ENCODE results near the gene ARHGAP10.
"Not testable (repeated sequence)": the region's sequence is repeated elsewhere in the genome, so short reads cannot be mapped to it uniquely, and the experiment has no call there.

Gene ARHGAP10

DNA sequence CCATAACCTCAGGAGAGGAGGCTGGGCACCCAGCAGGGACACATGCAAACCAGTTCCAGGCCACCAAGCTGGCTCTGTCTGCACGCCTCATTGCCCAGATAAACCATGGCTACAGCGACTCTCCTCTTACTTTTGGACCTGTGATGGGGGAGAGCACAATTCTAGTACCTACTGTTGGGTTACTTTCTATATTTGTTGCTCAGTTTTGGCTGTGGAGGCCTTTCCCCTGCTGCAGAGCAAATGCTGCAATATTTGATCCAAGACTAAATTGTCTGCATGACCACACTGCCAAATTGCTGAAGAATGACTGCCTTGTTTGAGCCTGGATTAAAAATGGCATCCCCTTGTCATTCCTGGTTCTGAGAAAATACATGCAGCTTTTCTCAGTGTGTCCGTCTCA is 253.5 kb downstream of the ARHGAP10 start:
- no peak for DNase-seq (ENCODE audit: low read depth in 2 of 2)

DNA sequence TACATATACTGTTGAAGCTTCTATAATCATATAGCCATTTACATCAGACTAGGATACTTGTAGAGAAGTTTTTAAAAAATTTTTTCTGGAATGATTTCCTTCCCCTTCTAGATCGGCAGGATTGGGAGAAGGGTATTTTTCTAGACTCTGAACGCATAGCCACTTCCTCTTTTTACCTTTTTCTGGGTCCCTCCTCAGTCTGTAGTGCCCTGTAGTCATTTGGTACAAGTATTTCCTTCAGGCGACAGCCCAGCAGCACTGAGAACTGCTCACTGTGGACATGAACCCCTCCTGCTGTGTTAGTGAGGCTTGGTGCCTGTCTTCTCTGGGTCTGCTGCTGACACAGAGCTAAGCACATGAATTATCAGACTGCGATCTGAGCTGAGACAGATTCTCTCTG is 255.4 kb downstream of the ARHGAP10 start:
- DNase-seq (ENCODE audit: low read depth in 2 of 2) = no peak

DNA sequence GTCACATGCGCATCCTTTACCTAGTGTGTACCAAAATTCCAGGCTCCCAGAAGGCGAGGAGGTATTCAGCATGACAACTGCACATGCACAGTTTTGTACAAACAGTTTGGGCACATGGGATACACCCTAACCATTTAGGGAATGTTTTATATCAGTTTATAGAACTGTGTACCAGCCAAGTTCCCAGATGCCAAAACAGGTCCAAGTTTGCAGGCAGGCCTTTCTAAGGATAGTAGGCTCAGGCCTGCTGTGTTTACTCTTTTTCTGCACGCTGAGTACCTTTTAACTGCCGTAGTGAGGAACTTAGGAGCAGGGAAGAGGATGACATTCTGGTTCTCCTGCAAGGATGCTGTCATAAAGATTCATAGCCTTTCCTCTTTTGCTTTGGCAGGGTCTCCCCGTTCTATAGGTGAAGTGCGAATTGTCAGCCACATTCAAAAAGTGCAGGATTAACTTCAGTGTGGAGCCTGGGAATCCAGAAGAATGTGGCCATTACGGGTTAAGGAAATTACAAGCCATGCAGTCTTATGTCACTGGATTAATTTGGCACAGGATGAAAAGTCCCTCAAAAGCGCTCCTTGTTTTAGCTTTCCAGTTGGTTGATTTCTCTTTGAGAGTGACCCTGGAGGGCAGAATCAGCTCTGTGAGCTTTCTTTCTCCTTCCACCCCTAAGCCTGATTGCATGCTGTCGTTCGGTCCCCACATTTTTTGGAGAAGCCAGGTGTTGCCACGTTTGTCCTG is 259.8 kb downstream of the ARHGAP10 start:
- no peak for DNase-seq (ENCODE audit: low read depth in 2 of 2)

DNA sequence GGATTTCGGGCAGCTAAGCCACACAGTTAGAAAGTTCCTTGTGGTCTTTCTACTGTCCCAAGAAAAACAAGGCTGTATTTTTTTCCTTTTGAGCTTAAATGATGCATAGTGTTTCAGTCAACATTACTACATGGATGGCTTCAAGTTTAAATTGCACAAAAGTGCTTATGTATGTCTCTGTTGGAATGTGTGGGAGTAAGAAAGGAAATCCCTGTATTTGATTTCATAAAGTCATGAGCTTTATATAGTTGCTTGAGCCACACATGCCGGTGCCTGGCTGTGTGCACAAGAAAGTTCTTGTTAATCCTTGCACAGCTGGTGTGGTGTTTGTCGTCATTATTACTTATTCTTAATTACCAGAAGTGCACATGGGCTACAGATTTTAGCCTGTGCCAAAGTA is 262.2 kb downstream of the ARHGAP10 start:
- no peak for DNase-seq (ENCODE audit: low read depth in 2 of 2)

DNA sequence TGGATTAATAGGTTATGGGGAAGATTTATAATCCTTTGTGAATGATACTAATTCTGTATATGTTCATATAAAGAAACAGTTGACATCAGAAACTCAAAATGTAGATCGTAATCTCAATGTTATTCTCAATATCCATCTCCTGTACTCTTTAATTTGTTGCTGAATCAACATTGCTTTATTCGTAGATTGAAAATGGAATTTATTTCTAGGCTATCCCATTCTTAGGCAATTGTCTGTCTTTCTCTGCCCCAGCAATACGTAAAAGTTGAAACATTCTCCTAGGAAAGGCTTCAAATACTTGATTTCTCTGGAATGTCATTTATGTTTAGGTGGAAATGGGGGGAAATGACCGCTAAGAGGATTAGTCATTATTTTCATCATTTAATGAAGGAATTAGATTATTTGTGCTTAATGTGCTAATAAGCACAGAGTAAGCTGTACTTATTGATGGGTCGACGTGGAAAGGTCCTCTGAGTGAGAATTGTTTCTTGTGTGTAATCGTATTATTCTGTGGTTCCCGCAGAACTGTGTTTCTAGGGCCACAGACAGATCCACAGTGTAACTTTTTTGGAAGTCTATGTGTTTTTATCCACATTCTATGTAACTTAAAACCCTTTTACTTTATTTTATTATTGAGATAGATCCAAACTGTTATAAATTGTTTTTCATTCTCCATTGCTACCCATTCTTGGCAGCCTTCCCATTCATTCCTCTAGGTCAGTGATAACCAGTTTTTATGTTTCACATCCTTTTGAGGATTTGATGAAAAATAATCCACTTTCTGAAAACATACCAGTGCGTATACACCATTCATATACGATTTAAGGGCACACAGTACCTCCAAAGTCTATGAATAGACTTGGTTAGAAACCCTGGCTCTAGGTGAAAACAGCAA is 262.9 kb downstream of the ARHGAP10 start:
- no peak for DNase-seq (ENCODE audit: low read depth in 2 of 2)

DNA sequence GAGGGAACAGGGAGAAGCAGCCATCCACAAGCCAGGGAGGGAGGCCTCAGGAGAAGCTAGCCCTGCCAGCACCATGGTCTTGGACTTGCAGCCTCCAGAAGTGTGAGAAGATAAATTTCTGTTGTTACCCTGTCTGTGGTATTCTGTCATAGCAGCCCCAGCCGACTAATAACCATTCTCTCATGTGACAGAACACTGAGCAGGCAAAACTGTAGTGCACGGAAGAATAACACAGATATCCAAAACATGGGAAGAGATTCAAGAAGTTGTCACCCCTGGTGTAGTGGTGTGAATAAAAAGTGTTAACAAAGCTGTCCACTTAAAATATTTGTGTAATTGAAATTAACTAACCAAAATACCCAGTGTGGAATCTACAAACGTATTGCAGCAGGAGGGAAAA is 265.0 kb downstream of the ARHGAP10 start:
- no peak for DNase-seq (ENCODE audit: low read depth in 2 of 2)

DNA sequence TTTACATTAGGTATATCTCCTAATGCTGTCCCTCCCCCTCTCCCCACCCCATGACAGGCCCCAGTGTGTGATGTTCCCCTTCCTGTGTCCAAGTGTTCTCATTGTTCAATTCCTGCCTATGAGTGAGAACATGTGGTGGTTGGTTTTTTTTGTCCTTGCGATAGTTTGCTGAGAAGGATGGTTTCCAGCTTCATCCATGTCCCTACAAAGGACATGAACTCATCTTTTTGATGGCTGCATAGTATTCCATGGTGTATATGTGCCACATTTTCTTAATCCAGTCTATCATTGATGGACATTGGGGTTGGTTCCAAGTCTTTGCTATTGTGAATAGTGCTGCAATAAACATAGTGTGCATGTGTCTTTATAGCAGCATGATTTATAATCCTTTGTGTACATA is 268.1 kb downstream of the ARHGAP10 start:
- not testable (repeated sequence) for DNase-seq (ENCODE audit: low read depth in 2 of 2)

DNA sequence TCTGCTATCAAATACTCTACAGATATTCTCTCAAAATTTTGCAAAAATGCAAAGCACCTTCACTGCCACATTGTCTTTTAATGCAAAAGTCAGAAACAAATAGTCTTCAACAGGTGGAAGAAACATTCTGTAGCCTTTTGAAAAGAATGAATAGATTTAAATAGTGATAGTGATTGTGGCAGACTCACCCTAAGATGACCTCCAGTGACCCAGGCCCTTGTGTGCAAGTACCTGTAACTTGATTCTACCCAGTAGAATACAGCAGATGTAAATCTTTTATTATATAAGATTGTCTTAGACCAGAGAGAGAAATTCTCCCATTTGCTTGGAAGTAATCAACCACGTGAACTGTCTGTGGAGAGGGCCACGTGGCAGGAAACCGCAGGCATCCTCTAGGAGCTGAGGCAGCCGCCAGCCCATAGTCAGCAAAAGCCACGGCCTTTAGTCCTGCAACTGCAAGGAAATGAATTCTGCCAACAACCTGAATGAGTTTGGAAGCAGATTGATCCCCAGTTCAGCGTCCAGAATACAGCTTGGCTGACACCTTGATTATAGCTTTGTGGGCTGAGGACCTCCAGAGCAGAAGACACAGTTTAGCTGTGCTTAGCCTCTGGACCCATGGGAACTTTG is 272.5 kb downstream of the ARHGAP10 start:
- no peak for DNase-seq (ENCODE audit: low read depth in 2 of 2)

DNA sequence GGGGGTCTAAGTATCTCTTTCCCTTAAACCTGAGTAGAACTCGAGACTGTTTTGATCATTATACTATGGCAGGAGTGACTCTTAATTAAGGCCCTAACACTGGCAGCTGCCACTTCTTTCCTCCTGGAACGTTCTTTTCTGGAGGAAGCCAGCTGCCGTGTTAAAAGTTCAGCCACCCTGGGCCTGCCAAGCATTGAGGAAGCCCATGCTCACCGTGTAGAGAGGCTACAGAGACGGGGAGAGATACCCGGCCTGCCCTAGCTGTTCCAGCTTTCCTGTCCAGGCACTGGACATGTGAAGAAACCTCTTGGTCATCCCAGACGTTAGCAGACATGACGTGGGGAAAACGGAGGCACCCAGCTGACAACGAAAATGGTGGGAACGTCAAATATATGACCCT is 274.1 kb downstream of the ARHGAP10 start:
- no peak for DNase-seq (ENCODE audit: low read depth in 2 of 2)

DNA sequence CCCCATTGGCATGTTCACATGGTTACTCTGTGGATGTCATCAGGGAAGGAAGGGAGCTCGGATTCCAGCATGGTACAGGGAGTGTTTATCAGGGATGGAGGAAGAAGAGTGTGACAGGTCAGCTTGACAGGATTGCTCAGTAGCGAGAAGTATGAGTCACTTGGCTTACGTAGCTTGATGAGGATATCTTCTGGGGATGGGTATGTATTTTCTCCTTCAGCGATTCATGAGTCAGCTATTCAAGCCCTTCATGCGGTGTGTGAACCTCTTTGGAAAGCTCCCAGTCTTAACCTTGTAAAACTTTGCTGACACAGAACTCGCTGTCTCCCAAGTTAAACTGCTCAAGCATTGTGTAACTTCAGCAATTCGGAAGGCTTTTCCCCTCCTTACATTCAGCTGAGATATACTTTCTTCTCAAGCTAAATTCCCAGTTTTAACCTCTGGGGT is 275.4 kb downstream of the ARHGAP10 start:
- no peak for DNase-seq (ENCODE audit: low read depth in 2 of 2)

DNA sequence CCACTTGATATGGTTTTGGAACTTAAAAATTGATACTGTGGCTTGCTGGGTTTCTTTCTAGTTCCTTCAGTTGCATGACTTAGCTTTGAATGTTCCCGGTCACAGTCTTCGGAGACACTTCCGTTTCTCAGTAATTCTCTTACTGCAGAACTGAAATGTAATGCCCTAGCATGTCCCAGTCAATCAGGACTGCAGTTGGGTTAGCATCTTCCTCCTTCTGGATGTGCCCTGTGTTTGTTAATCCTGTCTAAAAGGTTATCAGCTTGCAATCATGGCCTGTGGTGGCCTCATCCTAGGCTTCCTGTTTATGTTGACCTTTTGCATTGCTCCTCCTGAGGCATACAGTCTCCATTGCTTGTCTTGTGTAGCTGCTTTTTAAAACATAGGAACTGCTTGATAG is 275.9 kb downstream of the ARHGAP10 start:
- no peak for DNase-seq (ENCODE audit: low read depth in 2 of 2)

DNA sequence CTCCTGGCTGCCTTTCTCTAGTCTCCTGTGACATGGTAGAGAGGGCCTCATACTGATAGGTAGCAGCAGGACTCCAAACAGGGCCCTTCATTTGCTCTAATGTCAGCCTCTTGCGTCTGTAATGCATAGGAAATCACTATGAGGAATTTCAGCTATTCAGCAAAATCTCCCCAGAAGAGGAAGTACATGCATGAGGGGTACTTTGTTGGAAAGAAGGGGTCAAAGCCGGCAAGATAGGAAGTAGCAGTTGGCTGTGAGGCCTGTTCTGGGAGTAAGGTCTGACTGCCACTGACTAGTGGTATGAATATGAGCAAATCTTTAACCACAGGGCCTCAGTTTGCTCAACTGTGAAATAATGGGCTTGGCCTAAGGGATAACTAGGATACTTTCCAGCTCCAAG is 283.2 kb downstream of the ARHGAP10 start:
- no peak for DNase-seq (ENCODE audit: low read depth in 2 of 2)

DNA sequence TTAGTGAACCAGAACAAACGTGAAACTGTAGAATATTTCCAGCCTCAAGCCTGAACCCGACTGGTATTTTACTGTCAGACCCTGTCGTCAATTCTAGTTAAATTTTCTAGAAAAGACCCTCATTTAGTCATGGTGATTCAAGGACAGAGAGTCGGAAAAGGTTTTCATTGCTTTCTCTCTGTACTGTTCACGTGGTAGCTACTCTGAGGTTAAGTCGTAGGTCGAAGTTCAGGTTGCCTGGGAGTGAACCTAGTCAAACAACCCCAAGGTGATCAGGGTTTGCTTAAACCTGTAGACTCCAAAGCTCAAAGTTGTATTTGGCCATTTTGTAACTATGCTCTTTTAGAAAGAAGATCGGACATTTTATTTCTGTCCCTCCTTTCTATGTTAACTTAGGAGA is 283.6 kb downstream of the ARHGAP10 start:
- DNase-seq (ENCODE audit: low read depth in 2 of 2) = no peak

DNA sequence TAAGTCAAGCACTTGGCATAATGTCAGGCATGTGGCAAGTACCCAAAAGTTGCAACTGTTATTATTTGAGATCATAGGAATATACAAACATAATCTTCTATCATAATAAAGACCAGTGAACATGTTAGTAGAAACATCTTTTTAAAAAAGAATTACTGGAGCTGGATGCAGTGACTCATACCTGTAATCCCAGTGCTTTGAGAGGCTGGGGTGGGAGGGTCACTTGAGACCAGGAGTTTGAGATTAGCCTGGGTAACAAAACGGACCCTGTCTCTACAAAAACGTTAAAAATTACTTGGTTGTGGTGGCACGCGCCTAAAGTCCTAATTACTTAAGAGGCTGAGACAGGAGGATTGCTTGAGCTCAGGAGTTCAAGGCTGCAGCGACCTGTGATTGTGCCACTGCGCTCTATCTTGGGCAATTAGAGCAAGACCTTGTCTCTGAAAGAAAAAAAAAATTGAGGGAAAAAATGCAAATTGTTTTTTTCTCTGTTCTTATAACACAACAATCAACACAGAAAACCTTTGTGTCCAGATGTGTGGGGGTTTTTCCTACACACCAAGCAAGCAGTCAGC is 284.3 kb downstream of the ARHGAP10 start:
- DNase-seq (ENCODE audit: low read depth in 2 of 2) = no peak

DNA sequence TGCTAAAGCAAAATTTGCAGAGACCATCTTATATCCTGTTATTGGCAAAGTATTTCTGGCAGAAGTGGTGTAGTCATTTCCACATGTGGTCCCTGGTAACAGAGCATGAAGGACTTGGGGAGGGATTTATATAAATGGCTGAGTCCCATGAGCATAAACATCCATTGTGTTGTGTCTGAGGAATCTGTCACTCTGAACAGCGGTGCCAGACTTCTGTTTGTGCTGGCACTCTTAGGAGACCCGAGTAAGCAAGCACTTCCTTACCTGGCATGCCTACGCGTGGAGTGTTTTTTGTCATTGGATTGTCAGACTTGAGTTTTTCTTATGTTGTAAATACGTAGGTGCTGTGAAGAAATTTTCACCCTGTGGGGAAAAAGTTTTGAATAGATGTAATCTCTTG is 285.9 kb downstream of the ARHGAP10 start:
- no peak for DNase-seq (ENCODE audit: low read depth in 2 of 2)

DNA sequence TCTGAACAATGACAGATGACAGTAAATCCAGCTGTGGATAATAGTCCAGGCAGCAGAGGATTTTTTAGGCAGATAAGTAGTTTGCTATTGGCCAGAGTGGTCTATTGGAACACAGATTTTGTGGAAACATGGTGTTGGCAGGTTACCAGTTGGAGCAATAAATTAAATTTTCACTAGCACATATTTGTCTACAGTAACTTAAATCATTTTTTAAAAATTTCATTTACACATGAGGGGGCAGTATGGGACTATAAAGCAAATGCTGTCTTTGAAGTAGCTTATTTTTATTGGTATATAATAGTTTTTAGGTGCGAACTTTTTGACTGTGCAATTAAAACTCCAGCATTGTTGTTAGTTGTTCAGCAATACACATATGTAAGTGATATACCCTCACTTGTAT is 289.8 kb downstream of the ARHGAP10 start:
- DNase-seq (ENCODE audit: low read depth in 2 of 2) = no peak

DNA sequence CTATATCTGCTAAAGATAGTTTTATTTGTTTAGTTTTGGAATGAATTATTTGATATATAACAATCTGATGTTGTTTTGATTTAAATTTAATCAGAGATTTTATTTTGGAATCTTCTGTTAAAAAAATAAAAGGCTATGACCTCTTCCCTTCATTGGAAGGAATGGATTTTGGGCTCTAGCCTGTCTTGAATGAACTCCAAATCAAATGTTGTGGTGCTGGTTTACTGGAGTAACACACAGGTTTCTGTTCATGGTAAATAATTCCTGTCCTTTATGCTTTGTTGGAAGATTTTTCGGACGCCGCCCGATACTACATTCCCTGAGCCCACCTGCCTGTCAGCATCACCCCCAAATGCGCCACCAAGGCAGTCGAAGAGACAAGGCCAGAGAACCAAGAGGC is 291.1 kb downstream of the ARHGAP10 start:
- DNase-seq (ENCODE audit: low read depth in 2 of 2) = no peak

DNA sequence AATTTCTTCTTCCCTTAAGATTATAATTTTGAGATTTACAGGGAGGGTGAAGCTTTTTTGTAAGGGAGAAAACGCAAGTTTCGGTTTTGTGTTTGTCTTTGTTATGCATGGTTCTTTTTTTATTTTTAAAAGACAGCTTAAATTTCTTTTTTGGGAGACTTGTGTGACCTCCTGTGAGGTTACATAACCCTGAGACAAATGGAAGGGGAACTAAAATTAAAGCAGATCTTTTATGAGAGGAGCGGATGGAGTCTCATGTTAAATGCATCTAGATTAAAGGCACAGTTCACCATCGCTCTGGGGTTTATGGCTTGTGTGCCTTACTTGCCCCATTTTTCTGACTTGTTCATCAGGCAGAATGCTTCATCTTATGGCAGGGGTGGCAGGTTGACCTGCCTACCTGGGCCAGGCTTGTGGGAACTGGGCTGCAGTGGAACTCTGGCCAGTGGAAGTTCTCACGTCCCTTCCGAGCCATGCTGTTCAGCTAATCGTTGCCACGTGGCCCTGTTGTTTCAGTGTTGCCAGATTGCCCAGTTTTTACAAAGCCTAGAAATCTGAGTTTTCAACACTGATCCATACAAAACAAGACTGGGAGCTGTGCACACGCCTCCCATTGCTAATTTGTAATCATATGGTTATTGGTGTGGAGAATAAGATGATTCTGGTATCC is 291.8 kb downstream of the ARHGAP10 start:
- no peak for DNase-seq (ENCODE audit: low read depth in 2 of 2)

DNA sequence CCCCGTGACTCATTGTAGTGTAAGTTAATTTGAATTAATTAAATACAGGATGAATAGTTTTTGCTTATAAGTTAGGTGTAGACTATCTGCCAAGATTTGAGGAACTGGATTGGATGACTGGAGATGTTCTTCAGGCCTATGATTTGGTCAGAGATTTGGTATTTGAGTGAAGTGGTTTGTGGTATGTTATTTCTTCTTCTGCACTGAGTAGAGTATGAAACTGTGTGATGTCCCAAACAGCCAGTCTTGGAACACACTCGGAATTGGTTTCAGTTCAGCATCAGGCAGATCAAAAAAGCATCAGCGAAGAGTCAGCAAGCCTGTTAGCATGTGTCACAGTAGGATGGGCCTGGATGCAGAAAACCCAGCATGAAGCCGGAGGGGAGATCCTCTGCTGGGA is 294.1 kb downstream of the ARHGAP10 start:
- DNase-seq (ENCODE audit: low read depth in 2 of 2) = no peak

DNA sequence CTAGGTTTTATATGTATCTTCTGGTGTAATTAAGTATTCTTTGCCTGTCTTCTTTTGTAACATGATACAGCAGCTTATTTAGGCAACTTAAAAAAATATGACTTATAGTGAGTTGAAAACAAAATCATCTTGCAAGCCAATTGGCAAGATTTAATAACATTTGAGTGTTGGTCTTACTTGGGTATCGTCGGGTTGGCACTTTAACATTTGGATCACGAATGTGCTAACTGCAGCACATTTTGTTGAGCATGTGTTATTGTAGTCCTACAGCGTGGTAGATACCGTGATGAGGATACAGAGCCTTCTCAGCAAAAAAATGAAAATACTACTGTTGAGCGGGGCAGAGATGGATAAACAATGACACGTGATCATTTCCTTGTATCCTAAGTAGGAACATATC is 295.3 kb downstream of the ARHGAP10 start:
- DNase-seq (ENCODE audit: low read depth in 2 of 2) = no peak

DNA sequence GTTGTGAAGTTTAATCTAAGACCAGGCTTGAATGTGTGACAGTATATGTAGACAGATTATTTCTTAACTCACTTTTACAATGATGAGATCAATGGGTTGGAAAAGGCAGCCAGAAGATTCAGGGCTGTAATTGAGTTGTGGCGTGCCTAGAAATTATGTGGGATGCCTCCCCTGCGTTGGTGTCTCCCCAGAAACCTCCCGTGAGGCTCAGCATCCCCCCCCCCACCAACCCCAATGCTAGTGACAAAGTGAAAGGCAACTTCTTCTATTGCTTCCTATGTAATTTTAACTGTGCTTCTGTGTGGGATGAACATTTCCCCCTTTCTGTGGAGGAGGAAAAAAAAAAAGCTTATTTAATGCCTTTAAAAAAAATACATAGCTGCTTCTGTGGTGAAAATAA is 297.9 kb downstream of the ARHGAP10 start:
- no peak for DNase-seq (ENCODE audit: low read depth in 2 of 2)
